Right lobe of liver (tissue), 4 donors: ENCODE data around the gene CTIF.

Experiments
- POLR2A ChIP-seq: fragments of 450-650 bp; IDR thresholded peaks from one replicate; pipeline ENCODE4 v1.6.1; 2017; ENCODE audit warnings: antibody characterized with exemption, mild to moderate bottlenecking
- TF ChIP-seq, protein P1 (sequence below), 4 donors: fragments of 200-600 bp in 3 of 4; fragments of 450-650 bp in 1 of 4; IDR thresholded peaks; one replicate each; pipeline versions ENCODE4 v1.5.1 to v1.8.0; 2016 to 2022; ENCODE audit warnings: antibody characterized with exemption in 4 of 4, mild to moderate bottlenecking in 2 of 4
- donor health status: DM: no; HTN: no; CAD: no.
- donor health status: DM: no; HTN: no; CAD: no.
- donor health status: DM: no; HTN: yes; CAD: no.

DNA sequence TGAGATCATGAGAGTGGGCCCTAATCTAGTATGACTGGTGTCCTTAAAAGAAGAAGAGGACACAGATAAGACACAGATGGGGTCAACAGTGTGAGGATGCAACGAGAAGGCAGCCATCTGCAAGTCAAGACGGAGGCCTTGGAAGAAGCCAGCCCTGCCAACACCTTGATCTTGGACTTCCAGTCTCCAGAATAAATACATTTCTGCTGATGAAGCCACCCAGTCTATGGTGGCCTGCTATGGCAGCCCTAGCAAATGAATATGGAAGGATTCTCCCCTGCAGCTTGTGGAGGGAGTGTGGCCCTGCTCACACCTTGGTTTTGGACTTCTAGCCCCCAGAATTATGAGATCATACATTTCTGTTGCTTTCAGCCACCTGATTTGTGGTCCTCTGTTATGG, 12.3 kb downstream of the CTIF start:
- TF ChIP-seq POLR2A = no peak
- TF ChIP-seq, protein P1, sequence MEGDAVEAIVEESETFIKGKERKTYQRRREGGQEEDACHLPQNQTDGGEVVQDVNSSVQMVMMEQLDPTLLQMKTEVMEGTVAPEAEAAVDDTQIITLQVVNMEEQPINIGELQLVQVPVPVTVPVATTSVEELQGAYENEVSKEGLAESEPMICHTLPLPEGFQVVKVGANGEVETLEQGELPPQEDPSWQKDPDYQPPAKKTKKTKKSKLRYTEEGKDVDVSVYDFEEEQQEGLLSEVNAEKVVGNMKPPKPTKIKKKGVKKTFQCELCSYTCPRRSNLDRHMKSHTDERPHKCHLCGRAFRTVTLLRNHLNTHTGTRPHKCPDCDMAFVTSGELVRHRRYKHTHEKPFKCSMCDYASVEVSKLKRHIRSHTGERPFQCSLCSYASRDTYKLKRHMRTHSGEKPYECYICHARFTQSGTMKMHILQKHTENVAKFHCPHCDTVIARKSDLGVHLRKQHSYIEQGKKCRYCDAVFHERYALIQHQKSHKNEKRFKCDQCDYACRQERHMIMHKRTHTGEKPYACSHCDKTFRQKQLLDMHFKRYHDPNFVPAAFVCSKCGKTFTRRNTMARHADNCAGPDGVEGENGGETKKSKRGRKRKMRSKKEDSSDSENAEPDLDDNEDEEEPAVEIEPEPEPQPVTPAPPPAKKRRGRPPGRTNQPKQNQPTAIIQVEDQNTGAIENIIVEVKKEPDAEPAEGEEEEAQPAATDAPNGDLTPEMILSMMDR (IDR thresholded peaks at IDR 0.05) = no peak
